OCI-LY7 (cell line): ENCODE data around the gene CPNE4. TPM values are rescaled to one million over a fixed set of nuclear protein-coding genes. Genes with fewer than 3 reads are reported as not detected.

ENCODE experiments used
- BruUV-seq: library from RNA; stranded (reverse); fragments of 400-500 nt; replicated peaks from 2 replicates; lab custom pipeline; 2021; lab: Mats Ljungman, UMichigan
- CTCF ChIA-PET: fragments of 300-600 bp; sonication (Branson Sonifier 250); formaldehyde crosslinking; loops from one replicate; lab custom pipeline; 2022; ENCODE audit warnings: antibody characterized with exemption; ENCODE audit not compliant: unreplicated experiment; lab: Charles Lee
- POLR2A ChIA-PET: fragments of 300-600 bp; sonication (Branson Sonifier 250); formaldehyde crosslinking; loops from one replicate; lab custom pipeline; 2022; ENCODE audit warnings: antibody characterized with exemption; lab: Charles Lee
- DNase-seq: peaks from one replicate; pipeline ENCODE4 v3.0.0-alpha.2; 2015; ENCODE audit warnings: low spot score
- H2AFZ ChIP-seq: fragments of 200-600 bp; sonication (generic), shearing (Covaris generic); 2 replicates; pipeline ENCODE4 v1.6.1; 2014; ENCODE audit warnings: mild to moderate bottlenecking, antibody characterized with exemption, low read length, moderate library complexity
- H3K27ac ChIP-seq: fragments of 200-600 bp; sonication (generic); 2 replicates; pipeline ENCODE4 v1.5.1; 2014; ENCODE audit warnings: mixed run types, low read depth, mild to moderate bottlenecking, moderate library complexity, low read length, inconsistent platforms; ENCODE audit not compliant: poor library complexity, severe bottlenecking
- H3K36me3 ChIP-seq: fragments of 200-600 bp; sonication (generic); 2 replicates; pipeline ENCODE4 v1.6.1; 2014; ENCODE audit warnings: mild to moderate bottlenecking, antibody characterized with exemption, low read length, moderate library complexity, mixed read lengths; ENCODE audit not compliant: insufficient read depth
- H3K4me1 ChIP-seq: fragments of 200-600 bp; sonication (generic); 2 replicates; pipeline ENCODE4 v1.5.1; 2014; ENCODE audit warnings: mild to moderate bottlenecking, low read length; ENCODE audit not compliant: insufficient read depth, poor library complexity, severe bottlenecking
- H3K4me2 ChIP-seq: fragments of 200-600 bp; sonication (generic); 2 replicates; pipeline ENCODE4 v1.6.1; 2014; ENCODE audit warnings: mild to moderate bottlenecking, low read length
- H3K4me3 ChIP-seq: fragments of 200-600 bp; sonication (generic); 2 replicates; pipeline ENCODE4 v1.5.1; 2014; ENCODE audit warnings: mild to moderate bottlenecking, low read depth, low read length; ENCODE audit not compliant: poor library complexity, severe bottlenecking
- H3K79me2 ChIP-seq: fragments of 200-600 bp; sonication (generic); 2 replicates; pipeline ENCODE4 v1.6.1; 2016; ENCODE audit warnings: low read depth, mild to moderate bottlenecking, low read length, moderate library complexity, mixed read lengths; ENCODE audit not compliant: insufficient read depth
- H3K9me2 ChIP-seq: fragments of 200-600 bp; sonication (generic); 2 replicates; pipeline ENCODE4 v1.6.1; 2016; ENCODE audit warnings: mild to moderate bottlenecking, low read length, mixed read lengths; ENCODE audit not compliant: insufficient read depth
- H3K9me3 ChIP-seq: fragments of 200-600 bp; sonication (generic); 2 replicates; pipeline ENCODE4 v1.6.1; 2014; ENCODE audit warnings: mild to moderate bottlenecking, mixed run types, low read length, mixed read lengths
- H4K20me1 ChIP-seq: fragments of 200-600 bp; sonication (generic); 2 replicates; pipeline ENCODE4 v1.6.1; 2014; ENCODE audit warnings: mild to moderate bottlenecking, antibody characterized with exemption, low read length, moderate library complexity, mixed read lengths; ENCODE audit not compliant: insufficient read depth
- CTCF ChIP-seq: fragments of 200-600 bp; sonication (generic); conservative IDR thresholded peaks from 2 replicates; pipeline ENCODE4 v1.5.1; 2014; ENCODE audit warnings: mild to moderate bottlenecking, antibody characterized with exemption, low read length, moderate library complexity, mixed read lengths
- EZH2phosphoT487 ChIP-seq: fragments of 200-600 bp; sonication (generic); IDR thresholded peaks from 2 replicates; pipeline ENCODE4 v1.6.1; 2018; ENCODE audit warnings: low read depth, borderline replicate concordance, mild to moderate bottlenecking, mixed run types, antibody characterized with exemption, low read length, moderate library complexity, mixed read lengths
- intact Hi-C: fragments of 100-400 bp; cut with micrococcal nuclease; formaldehyde crosslinking; loops from one replicate; pipeline ENCODE4 v1.10.0; 2022; ENCODE audit not compliant: unreplicated experiment
- total RNA-seq, 2 experiments: library from RNA; depleted of rRNA in 1 of 2; stranded (reverse); fragments of >200 nt in 1 of 2; shearing (Covaris generic) in 1 of 2; gene quantifications; 2 replicates each; pipeline ENCODE4 v1.2.3, GENCODE V29; 2014 to 2022

CPNE4 gene
- total RNA-seq, 2 experiments from 2014 or later, result not detected

GRCh38 chr3:131797776-131798175 is 237.0 kb downstream of the CPNE4 start:
- BruUV-seq, result no TSS peak
- no peak overlapping the region for H2AFZ ChIP-seq
- ChIA-PET POLR2A (no interaction called here), CTCF (no interaction called here)
- no peaks in the 10 kb centered on the region for H3K36me3 ChIP-seq
- no peaks in the 10 kb centered on the region for H3K9me3 ChIP-seq
- H3K4me2 ChIP-seq, result no peak overlapping the region
- no peak for TF ChIP-seq EZH2phosphoT487
- TF ChIP-seq CTCF, result no peak
- no peak for DNase-seq
- H3K79me2 ChIP-seq, result no peaks in the 10 kb centered on the region
- no peaks in the 10 kb centered on the region for H3K4me1 ChIP-seq
- H3K9me2 ChIP-seq, result no peaks in the 10 kb centered on the region
- intact Hi-C loops, result no loop called here
- H3K27ac ChIP-seq, result no peak overlapping the region
- H4K20me1 ChIP-seq, result no peaks in the 10 kb centered on the region
- H3K4me3 ChIP-seq, result no peak overlapping the region

- Histone ChIP-seq H3K4me1 (no peaks in the 10 kb centered on the region), H3K9me3 (no peaks in the 10 kb centered on the region), H2AFZ (no peak overlapping the region), H3K4me2 (no peak overlapping the region), H3K4me3 (no peak overlapping the region), H3K36me3 (no peaks in the 10 kb centered on the region), H3K9me2 (no peaks in the 10 kb centered on the region), H3K79me2 (no peaks in the 10 kb centered on the region), H3K27ac (no peak overlapping the region), H4K20me1 (no peaks in the 10 kb centered on the region)
- intact Hi-C loops, result no loop called here
- POLR2A ChIA-PET, result interaction anchor here (0.6 kb wide), 2 partner anchors 104 to 850 kb away, joined by 3 read pairs; no protein-coding TSS in a partner anchor
- no TSS peak for BruUV-seq
- CTCF ChIA-PET, result no interaction called here
- no peak for DNase-seq
- TF ChIP-seq CTCF, result no peak
These were observed 238.1 kb downstream of the CPNE4 start for GRCh38 chr3:131796558-131797198.

GRCh38 chr3:131796111-131796510 is 238.7 kb downstream of the CPNE4 start:
- no TSS peak for BruUV-seq
- Histone ChIP-seq H3K4me1 (no peaks in the 10 kb centered on the region), H3K9me2 (no peaks in the 10 kb centered on the region), H3K79me2 (no peaks in the 10 kb centered on the region), H3K36me3 (no peaks in the 10 kb centered on the region), H4K20me1 (no peaks in the 10 kb centered on the region), H3K4me3 (no peak overlapping the region), H2AFZ (no peak overlapping the region), H3K27ac (no peak overlapping the region), H3K9me3 (no peaks in the 10 kb centered on the region), H3K4me2 (no peak overlapping the region)
- POLR2A ChIA-PET, result interaction anchor here (0.6 kb wide), 2 partner anchors 104 to 849 kb away, joined by 3 read pairs; no protein-coding TSS in a partner anchor
- intact Hi-C loops, result no loop called here
- TF ChIP-seq EZH2phosphoT487, result no peak
- no peak for TF ChIP-seq CTCF
- DNase-seq, result no peak
- CTCF ChIA-PET, result no interaction called here
